ENCODE results near the gene ACTR1B.
"Not testable (repeated sequence)": the region's sequence is repeated elsewhere in the genome, so short reads cannot be mapped to it uniquely, and the experiment has no call there.

ACTR1B gene

GRCh38 chr2:97608745-97609144 lies 55.1 kb downstream of the ACTR1B start:
- not testable (repeated sequence) for FAIRE-seq
